Liver (tissue), 3 donors: ENCODE data around the gene CRHR1.

Experiments used
- ATF3 ChIP-seq: IDR thresholded peaks from 2 replicates; pipeline ENCODE4 v1.6.1; 2016; ENCODE audit warnings: antibody characterized with exemption
- CTCF ChIP-seq: fragments of 150-350 bp; IDR thresholded peaks from 2 replicates; pipeline ENCODE4 v1.5.1; 2017; ENCODE audit warnings: improper control_type of control experiment, low read depth, low read length; ENCODE audit not compliant: missing input control
- FOXA1 ChIP-seq: IDR thresholded peaks from 2 replicates; pipeline ENCODE4 v1.6.1; 2016; ENCODE audit warnings: antibody characterized with exemption
- MAX ChIP-seq: IDR thresholded peaks from 2 replicates; pipeline ENCODE4 v1.6.1; 2016; ENCODE audit warnings: antibody characterized with exemption
- RAD21 ChIP-seq, 2 donors: IDR thresholded peaks; 2 replicates each; pipeline ENCODE4 v1.6.1; 2016; ENCODE audit warnings: antibody characterized with exemption in 2 of 2, mild to moderate bottlenecking in 2 of 2
- REST ChIP-seq: IDR thresholded peaks from 2 replicates; pipeline ENCODE4 v1.6.1; 2016; ENCODE audit warnings: antibody characterized with exemption, mild to moderate bottlenecking
- RXRA ChIP-seq, 2 donors: IDR thresholded peaks; 2 replicates each; pipeline ENCODE4 v1.6.1; 2017 to 2018; ENCODE audit warnings: antibody characterized with exemption in 2 of 2, mild to moderate bottlenecking in 1 of 2
- SP1 ChIP-seq: IDR thresholded peaks from 2 replicates; pipeline ENCODE4 v1.6.1; 2018; ENCODE audit warnings: antibody characterized with exemption, mild to moderate bottlenecking
- TAF1 ChIP-seq: conservative IDR thresholded peaks from 2 replicates; pipeline ENCODE4 v1.6.1; 2016; ENCODE audit warnings: antibody characterized with exemption, mild to moderate bottlenecking
- YY1 ChIP-seq: IDR thresholded peaks from 2 replicates; pipeline ENCODE4 v1.6.1; 2016; ENCODE audit warnings: antibody characterized with exemption, mild to moderate bottlenecking
- ZBTB33 ChIP-seq: IDR thresholded peaks from 2 replicates; pipeline ENCODE4 v1.6.1; 2016; ENCODE audit warnings: antibody characterized with exemption
- donor health status: healthy.
- donor health status: healthy.

- no peak for TF ChIP-seq ATF3
- no peak for TF ChIP-seq FOXA1
- no peak for TF ChIP-seq MAX
- no peak for TF ChIP-seq REST
- no peak for TF ChIP-seq SP1
- no peak for TF ChIP-seq CTCF
- TF ChIP-seq YY1, result no peak
- no peak for TF ChIP-seq ZBTB33
- TF ChIP-seq TAF1, result no peak
- TF ChIP-seq RAD21 (IDR thresholded peaks at IDR 0.05), result no peak
- no peak for TF ChIP-seq RXRA (IDR thresholded peaks at IDR 0.05)
Observed at GRCh38 chr17:45823598-45823997, 39.5 kb downstream of the CRHR1 start.
